ENCODE measurements around the gene LSM4.

- TF ChIP-seq CTCF (IDR thresholded peaks at IDR 0.05) (no peak), POLR2A (IDR thresholded peaks at IDR 0.05) (no peak), EP300 (IDR thresholded peaks at IDR 0.05) (no peak), POLR2AphosphoS5 (IDR thresholded peaks at IDR 0.05) (no peak)
These were observed 27.6 kb upstream of the LSM4 start for GRCh38 chr19:18350490-18350889.

Data from sigmoid colon (tissue), 4 donors.